OCI-LY1 (cell line): Measurements from ENCODE around the gene UNC5CL.
A peak's percentile ranks its signal among the peaks of the same experiment; 100 is the strongest.

ENCODE experiments used
- CTCF ChIP-seq: fragments of 200-600 bp; sonication (generic), shearing (Covaris generic); IDR thresholded peaks from 2 replicates; pipeline ENCODE4 v1.5.1; 2017; ENCODE audit warnings: mild to moderate bottlenecking, antibody characterized with exemption, low read length, moderate library complexity, mixed read lengths
- EZH2 ChIP-seq: fragments of 200-600 bp; sonication (generic), shearing (Covaris generic); IDR thresholded peaks from 2 replicates; pipeline ENCODE4 v1.8.0; 2017; ENCODE audit warnings: borderline replicate concordance, mixed run types, mild to moderate bottlenecking, antibody characterized with exemption, low read length, moderate library complexity, mixed read lengths

- TF ChIP-seq EZH2 = no peak
- peak; percentile 87 for TF ChIP-seq CTCF
These were observed 27.9 kb upstream of the UNC5CL start for GRCh38 chr6:41066867-41067304.
